HEK293 (cell line): ENCODE measurements around the gene PTPRA.
A peak's percentile ranks its signal among the peaks of the same experiment; 100 is the strongest.

ENCODE experiments used
- CTCF ChIA-PET: fragments of 350-600 bp; formaldehyde crosslinking; extraction: SDS; loops from one replicate; lab custom pipeline; 2021; ENCODE audit warnings: antibody characterized with exemption; lab: Yijun Ruan, JAX
- POLR2A ChIA-PET: fragments of 300-600 bp; formaldehyde crosslinking; extraction: SDS; loops from one replicate; lab custom pipeline; 2020; ENCODE audit warnings: antibody characterized with exemption, inconsistent platforms; lab: Yijun Ruan, JAX
- H3K27ac ChIP-seq: fragments of 200-500 bp; sonication (Bioruptor generic); 2 replicates; pipeline ENCODE4 v1.5.1; 2014; ENCODE audit warnings: low read depth, low read length, control low read depth, inconsistent platforms; ENCODE audit errors: extremely low read depth
- H3K36me3 ChIP-seq, 2 experiments: fragments of 200-500 bp in 1 of 2; sonication (Bioruptor generic) in 1 of 2; 1 replicate in 1 of 2; 2 replicates in 1 of 2; pipeline ENCODE4 v1.5.1; 2014 to 2017; ENCODE audit warnings: inconsistent platforms in 2 of 2, low read length in 2 of 2; ENCODE audit not compliant: control insufficient read depth in 2 of 2, insufficient read depth in 1 of 2
- H3K4me1 ChIP-seq: fragments of 200-500 bp; sonication (Bioruptor generic); 2 replicates; pipeline ENCODE4 v1.5.1; 2014; ENCODE audit warnings: mild to moderate bottlenecking, low read length, inconsistent platforms; ENCODE audit not compliant: control insufficient read depth, insufficient read depth
- H3K4me3 ChIP-seq: 2 replicates; pipeline ENCODE4 v1.5.1; 2011; ENCODE audit warnings: low read depth, mild to moderate bottlenecking, control low read depth, low read length, moderate library complexity
- H3K9me3 ChIP-seq: fragments of 200-500 bp; sonication (Bioruptor generic); 2 replicates; pipeline ENCODE4 v1.5.1; 2014; ENCODE audit warnings: low read depth, low read length, inconsistent platforms; ENCODE audit not compliant: control insufficient read depth, insufficient read depth
- EGR2 ChIP-seq: fragments of 450-650 bp; formaldehyde crosslinking; IDR thresholded peaks from 2 replicates; pipeline ENCODE4 v1.5.1; 2016; ENCODE audit warnings: low read depth, missing biosample characterization, missing genetic modification characterization
- FEZF1 ChIP-seq: fragments of 450-650 bp; formaldehyde crosslinking; IDR thresholded peaks from 2 replicates; pipeline ENCODE4 v1.5.1; 2016; ENCODE audit warnings: missing biosample characterization, missing genetic modification characterization
- MEIS1 ChIP-seq: sonication (generic); formaldehyde crosslinking; IDR thresholded peaks from 2 replicates; pipeline ENCODE4 v1.8.1; 2022; ENCODE audit warnings: missing genetic modification reagents, mild to moderate bottlenecking, borderline replicate concordance
- PRDM1 ChIP-seq: fragments of 450-650 bp; formaldehyde crosslinking; IDR thresholded peaks from 2 replicates; pipeline ENCODE4; 2016; ENCODE audit warnings: missing biosample characterization, missing genetic modification characterization
- WT1 ChIP-seq: fragments of 450-650 bp; formaldehyde crosslinking; IDR thresholded peaks from 2 replicates; pipeline ENCODE4 v1.5.1; 2016; ENCODE audit warnings: missing biosample characterization, missing genetic modification characterization
- ZBTB1 ChIP-seq: fragments of 450-650 bp; formaldehyde crosslinking; IDR thresholded peaks from 2 replicates; pipeline ENCODE4 v1.5.1; 2016; ENCODE audit warnings: missing biosample characterization, missing genetic modification characterization
- ZNF157 ChIP-seq: fragments of 450-650 bp; formaldehyde crosslinking; IDR thresholded peaks from 2 replicates; pipeline ENCODE4 v1.5.1; 2016; ENCODE audit warnings: missing biosample characterization, missing genetic modification characterization
- ZNF292 ChIP-seq: fragments of 450-650 bp; formaldehyde crosslinking; IDR thresholded peaks from 2 replicates; pipeline ENCODE4 v1.5.1; 2016; ENCODE audit warnings: low read depth, missing biosample characterization, missing genetic modification characterization, borderline replicate concordance
- ZNF366 ChIP-seq: fragments of 450-650 bp; formaldehyde crosslinking; conservative IDR thresholded peaks from 2 replicates; pipeline ENCODE4 v1.5.1; 2016; ENCODE audit warnings: missing biosample characterization, missing genetic modification characterization
- ZNF391 ChIP-seq: fragments of 450-650 bp; formaldehyde crosslinking; IDR thresholded peaks from 2 replicates; pipeline ENCODE4 v1.5.1; 2016; ENCODE audit warnings: low read depth, missing biosample characterization, missing genetic modification characterization, borderline replicate concordance
- ZNF416 ChIP-seq: fragments of 450-650 bp; formaldehyde crosslinking; IDR thresholded peaks from 2 replicates; pipeline ENCODE4 v1.5.1; 2016; ENCODE audit warnings: missing biosample characterization, missing genetic modification characterization
- ZNF48 ChIP-seq: fragments of 450-650 bp; formaldehyde crosslinking; IDR thresholded peaks from 2 replicates; pipeline ENCODE4 v1.5.1; 2016; ENCODE audit warnings: missing biosample characterization, missing genetic modification characterization
- ZNF530 ChIP-seq: fragments of 450-650 bp; formaldehyde crosslinking; IDR thresholded peaks from 2 replicates; pipeline ENCODE4 v1.5.1; 2016; ENCODE audit warnings: low read depth, missing biosample characterization, missing genetic modification characterization
- ZNF548 ChIP-seq: fragments of 450-650 bp; formaldehyde crosslinking; IDR thresholded peaks from 2 replicates; pipeline ENCODE4 v1.5.1; 2016; ENCODE audit warnings: missing biosample characterization, missing genetic modification characterization
- ZNF596 ChIP-seq: fragments of 450-650 bp; IDR thresholded peaks from 2 replicates; pipeline ENCODE4 v1.5.0; 2018; ENCODE audit warnings: missing biosample characterization, mild to moderate bottlenecking, missing genetic modification characterization, moderate library complexity
- ZNF629 ChIP-seq: fragments of 450-650 bp; formaldehyde crosslinking; IDR thresholded peaks from 2 replicates; pipeline ENCODE4 v1.5.1; 2017; ENCODE audit warnings: missing biosample characterization, missing genetic modification characterization
- ZNF768 ChIP-seq: fragments of 450-650 bp; formaldehyde crosslinking; IDR thresholded peaks from 2 replicates; pipeline ENCODE4 v1.5.1; 2018; ENCODE audit warnings: missing biosample characterization, mild to moderate bottlenecking, missing genetic modification characterization
- ZNF791 ChIP-seq: fragments of 450-650 bp; formaldehyde crosslinking; IDR thresholded peaks from 2 replicates; pipeline ENCODE4 v1.5.1; 2016; ENCODE audit warnings: missing biosample characterization, missing genetic modification characterization
- ZNF837 ChIP-seq: fragments of 450-650 bp; formaldehyde crosslinking; IDR thresholded peaks from 2 replicates; pipeline ENCODE4 v1.5.1; 2016; ENCODE audit warnings: missing biosample characterization, missing genetic modification characterization
- TF ChIP-seq, protein P1 (sequence below): fragments of 450-650 bp; formaldehyde crosslinking; IDR thresholded peaks from 2 replicates; pipeline ENCODE4 v1.5.1; 2017; ENCODE audit warnings: missing biosample characterization, missing genetic modification characterization
- TF ChIP-seq, protein P2 (sequence below): fragments of 450-650 bp; formaldehyde crosslinking; conservative IDR thresholded peaks from 2 replicates; pipeline ENCODE4 v1.5.1; 2016; ENCODE audit warnings: low read depth, missing biosample characterization, missing genetic modification characterization

The PTPRA gene

DNA sequence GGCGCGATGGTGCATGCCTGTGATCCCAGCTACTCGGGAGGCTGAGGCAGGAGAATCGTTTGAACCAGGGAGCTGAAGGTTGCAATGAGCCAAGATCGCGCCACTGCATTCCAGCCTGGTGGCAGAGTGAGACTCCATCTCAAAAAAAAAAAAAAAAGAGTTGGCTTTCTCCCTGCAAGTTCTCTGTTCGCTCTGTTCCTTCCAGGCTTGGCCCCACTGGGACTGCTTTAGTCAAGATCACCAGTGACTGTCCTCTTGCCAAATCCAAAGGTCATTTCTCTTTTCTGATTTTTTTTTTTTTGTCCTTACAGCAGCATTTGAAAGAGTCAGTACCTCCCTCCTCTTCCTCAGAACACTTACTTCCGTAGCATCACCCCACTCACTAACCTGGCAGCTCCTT is 159.3 kb downstream of the PTPRA start:
- TF ChIP-seq ZNF768 (tag by site-specific recombination), result no peak
- TF ChIP-seq ZNF48 (tag by site-specific recombination), result no peak
- no peak for TF ChIP-seq WT1
- no peak for TF ChIP-seq ZNF837 (tag by site-specific recombination)
- no peak for TF ChIP-seq MEIS1 (CRISPR knock-in tag)
- no peak for TF ChIP-seq ZNF596 (tag by site-specific recombination)
- TF ChIP-seq ZNF292 (tag by site-specific recombination), result no peak
- Histone ChIP-seq H3K9me3 (no peaks in the 10 kb centered on the region), H3K4me1 (no peaks in the 10 kb centered on the region), H3K27ac (no peak overlapping the region), H3K36me3 (peaks cover 45 to 83% of the 10 kb centered on the region in 2 experiments), H3K4me3 (no peak overlapping the region)
- ChIA-PET CTCF (interaction anchor here (0.7 kb wide), 1 partner anchor 1269 kb away, joined by 3 read pairs; no protein-coding TSS in a partner anchor), POLR2A (no interaction called here)

DNA sequence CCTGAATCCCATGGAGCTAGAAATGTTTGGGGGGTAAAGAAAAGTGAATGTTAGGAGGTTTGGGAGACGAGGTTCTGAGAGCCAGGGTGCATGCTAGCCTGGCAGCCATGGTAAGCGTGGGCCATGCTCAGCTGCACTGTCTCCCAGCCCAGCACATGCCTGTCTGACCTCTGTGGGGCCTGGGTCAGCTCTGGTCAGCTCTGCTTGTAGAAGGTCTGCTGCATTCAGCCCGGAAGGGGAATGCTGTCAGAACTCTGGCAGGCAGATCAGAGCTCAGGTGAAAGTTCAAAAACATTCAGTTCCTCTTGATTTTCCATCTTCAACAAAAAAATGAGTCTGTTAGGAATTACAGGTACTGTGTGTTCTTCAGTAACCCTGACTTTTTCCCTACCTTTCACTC is 164.4 kb downstream of the PTPRA start:
- no peaks in the 10 kb centered on the region for H3K9me3 ChIP-seq
- peaks cover 12% of the 10 kb centered on the region for H3K4me1 ChIP-seq
- no peak overlapping the region for H3K4me3 ChIP-seq
- H3K36me3 ChIP-seq, result peaks cover 31 to 74% of the 10 kb centered on the region in 2 experiments
- peak; percentile 20; the same call in 1 of the 2 replicates for TF ChIP-seq PRDM1 (tag by site-specific recombination)
- no peak for TF ChIP-seq ZNF391 (tag by site-specific recombination)
- TF ChIP-seq ZNF157 (tag by site-specific recombination), result no peak
- TF ChIP-seq ZNF791 (tag by site-specific recombination), result no peak
- POLR2A ChIA-PET, result no interaction called here
- no peak overlapping the region for H3K27ac ChIP-seq
- CTCF ChIA-PET, result interaction anchor here (0.6 kb wide), 1 partner anchor 1742 kb away, joined by 3 read pairs; no protein-coding TSS in a partner anchor

DNA sequence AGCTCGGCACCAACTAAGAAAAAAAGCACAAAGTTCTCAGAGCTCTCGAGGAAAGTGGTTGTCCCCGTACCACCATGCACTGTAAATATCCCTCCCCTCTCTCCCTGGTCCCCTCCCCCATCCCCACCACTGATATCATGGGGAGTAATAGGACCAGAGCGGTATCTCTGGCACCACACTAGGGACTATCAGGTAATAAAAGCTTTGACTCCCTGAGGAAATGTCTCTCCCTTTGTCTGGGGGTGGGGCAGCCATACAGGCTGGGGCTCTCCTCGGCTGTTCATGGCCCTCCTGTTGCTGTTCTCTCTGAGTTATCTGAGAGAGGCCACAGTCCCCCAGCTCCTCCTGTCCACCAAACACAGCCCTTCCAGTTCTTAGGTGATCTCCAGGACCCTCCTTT is 165.2 kb downstream of the PTPRA start:
- no peak for TF ChIP-seq ZBTB1 (tag by site-specific recombination)
- TF ChIP-seq FEZF1 (tag by site-specific recombination), result no peak
- TF ChIP-seq, protein P1, sequence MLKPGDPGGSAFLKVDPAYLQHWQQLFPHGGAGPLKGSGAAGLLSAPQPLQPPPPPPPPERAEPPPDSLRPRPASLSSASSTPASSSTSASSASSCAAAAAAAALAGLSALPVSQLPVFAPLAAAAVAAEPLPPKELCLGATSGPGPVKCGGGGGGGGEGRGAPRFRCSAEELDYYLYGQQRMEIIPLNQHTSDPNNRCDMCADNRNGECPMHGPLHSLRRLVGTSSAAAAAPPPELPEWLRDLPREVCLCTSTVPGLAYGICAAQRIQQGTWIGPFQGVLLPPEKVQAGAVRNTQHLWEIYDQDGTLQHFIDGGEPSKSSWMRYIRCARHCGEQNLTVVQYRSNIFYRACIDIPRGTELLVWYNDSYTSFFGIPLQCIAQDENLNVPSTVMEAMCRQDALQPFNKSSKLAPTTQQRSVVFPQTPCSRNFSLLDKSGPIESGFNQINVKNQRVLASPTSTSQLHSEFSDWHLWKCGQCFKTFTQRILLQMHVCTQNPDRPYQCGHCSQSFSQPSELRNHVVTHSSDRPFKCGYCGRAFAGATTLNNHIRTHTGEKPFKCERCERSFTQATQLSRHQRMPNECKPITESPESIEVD (tag by site-specific recombination), result no peak
- no peak for TF ChIP-seq ZNF548 (tag by site-specific recombination)
- TF ChIP-seq EGR2, result no peak
- TF ChIP-seq ZNF629, result no peak
- TF ChIP-seq ZNF366, result no peak
- TF ChIP-seq, protein P2, sequence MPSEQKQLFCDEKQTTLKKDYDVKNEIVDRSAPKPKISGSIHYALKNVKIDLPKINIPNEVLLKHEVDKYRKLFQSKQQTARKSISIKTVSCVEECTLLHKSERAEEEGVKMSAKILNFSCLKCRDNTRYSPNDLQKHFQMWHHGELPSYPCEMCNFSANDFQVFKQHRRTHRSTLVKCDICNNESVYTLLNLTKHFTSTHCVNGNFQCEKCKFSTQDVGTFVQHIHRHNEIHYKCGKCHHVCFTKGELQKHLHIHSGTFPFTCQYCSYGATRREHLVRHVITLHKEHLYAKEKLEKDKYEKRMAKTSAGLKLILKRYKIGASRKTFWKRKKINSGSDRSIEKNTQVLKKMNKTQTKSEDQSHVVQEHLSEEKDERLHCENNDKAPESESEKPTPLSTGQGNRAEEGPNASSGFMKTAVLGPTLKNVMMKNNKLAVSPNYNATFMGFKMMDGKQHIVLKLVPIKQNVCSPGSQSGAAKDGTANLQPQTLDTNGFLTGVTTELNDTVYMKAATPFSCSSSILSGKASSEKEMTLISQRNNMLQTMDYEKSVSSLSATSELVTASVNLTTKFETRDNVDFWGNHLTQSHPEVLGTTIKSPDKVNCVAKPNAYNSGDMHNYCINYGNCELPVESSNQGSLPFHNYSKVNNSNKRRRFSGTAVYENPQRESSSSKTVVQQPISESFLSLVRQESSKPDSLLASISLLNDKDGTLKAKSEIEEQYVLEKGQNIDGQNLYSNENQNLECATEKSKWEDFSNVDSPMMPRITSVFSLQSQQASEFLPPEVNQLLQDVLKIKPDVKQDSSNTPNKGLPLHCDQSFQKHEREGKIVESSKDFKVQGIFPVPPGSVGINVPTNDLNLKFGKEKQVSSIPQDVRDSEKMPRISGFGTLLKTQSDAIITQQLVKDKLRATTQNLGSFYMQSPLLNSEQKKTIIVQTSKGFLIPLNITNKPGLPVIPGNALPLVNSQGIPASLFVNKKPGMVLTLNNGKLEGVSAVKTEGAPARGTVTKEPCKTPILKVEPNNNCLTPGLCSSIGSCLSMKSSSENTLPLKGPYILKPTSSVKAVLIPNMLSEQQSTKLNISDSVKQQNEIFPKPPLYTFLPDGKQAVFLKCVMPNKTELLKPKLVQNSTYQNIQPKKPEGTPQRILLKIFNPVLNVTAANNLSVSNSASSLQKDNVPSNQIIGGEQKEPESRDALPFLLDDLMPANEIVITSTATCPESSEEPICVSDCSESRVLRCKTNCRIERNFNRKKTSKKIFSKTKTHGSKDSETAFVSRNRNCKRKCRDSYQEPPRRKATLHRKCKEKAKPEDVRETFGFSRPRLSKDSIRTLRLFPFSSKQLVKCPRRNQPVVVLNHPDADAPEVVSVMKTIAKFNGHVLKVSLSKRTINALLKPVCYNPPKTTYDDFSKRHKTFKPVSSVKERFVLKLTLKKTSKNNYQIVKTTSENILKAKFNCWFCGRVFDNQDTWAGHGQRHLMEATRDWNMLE (tag by site-specific recombination), result no peak
- TF ChIP-seq ZNF416 (tag by site-specific recombination), result no peak
- TF ChIP-seq ZNF530 (tag by site-specific recombination), result no peak
- ChIA-PET POLR2A (no interaction called here), CTCF (interaction anchor here (0.6 kb wide), 1 partner anchor 1742 kb away, joined by 3 read pairs; no protein-coding TSS in a partner anchor)
- Histone ChIP-seq H3K4me3 (no peak overlapping the region), H3K36me3 (peaks cover 26 to 67% of the 10 kb centered on the region in 2 experiments), H3K27ac (no peak overlapping the region), H3K4me1 (peaks cover 12% of the 10 kb centered on the region), H3K9me3 (no peaks in the 10 kb centered on the region)
